T-helper 2 cell treated with Interferon-gamma antibody and Interleukin-4, amounts not matched to agents 5 μg/mL and 100 μg/mL, for 36 hours (primary cell): Measurements from ENCODE around the gene C11orf86.
"Not testable (repeated sequence)": the region's sequence is repeated elsewhere in the genome, so short reads cannot be mapped to it uniquely, and the experiment has no call there.

Experiments used
- DNase-seq: peaks from one replicate; pipeline ENCODE4 v3.0.0; 2021; ENCODE audit warnings: low spot score
- H3K27ac Mint-ChIP-seq: one replicate; pipeline ENCODE4 v1.8.0; 2021; ENCODE audit warnings: mild to moderate bottlenecking, mixed read lengths
- H3K27me3 Mint-ChIP-seq: one replicate; pipeline ENCODE4 v1.8.0; 2021; ENCODE audit warnings: low read depth, mixed read lengths
- H3K36me3 Mint-ChIP-seq: one replicate; pipeline ENCODE4 v1.8.0; 2021; ENCODE audit warnings: low read depth, mixed read lengths
- H3K4me1 Mint-ChIP-seq: one replicate; pipeline ENCODE4 v1.8.0; 2021; ENCODE audit warnings: low read depth, mixed read lengths
- H3K4me3 Mint-ChIP-seq: one replicate; pipeline ENCODE4 v1.8.0; 2022; ENCODE audit warnings: mild to moderate bottlenecking, moderate library complexity, mixed read lengths
- H3K9me3 Mint-ChIP-seq: one replicate; pipeline ENCODE4 v1.8.0; 2021; ENCODE audit warnings: mixed read lengths

Gene C11orf86

GRCh38 chr11:66988741-66989140 is 13.6 kb downstream of the C11orf86 start:
- not testable (repeated sequence) for H3K27ac Mint-ChIP-seq, H3K27me3 Mint-ChIP-seq

GRCh38 chr11:66989360-66989759 is 14.3 kb downstream of the C11orf86 start:
- H3K9me3 Mint-ChIP-seq, H3K27me3 Mint-ChIP-seq, H3K27ac Mint-ChIP-seq, H3K4me3 Mint-ChIP-seq, H3K36me3 Mint-ChIP-seq, H3K4me1 Mint-ChIP-seq, DNase-seq: not testable (repeated sequence)

More at GRCh38 chr11:66988741-66989140, 13.6 kb downstream of the C11orf86 start:
- H3K9me3 Mint-ChIP-seq, H3K36me3 Mint-ChIP-seq, DNase-seq, H3K4me3 Mint-ChIP-seq, H3K4me1 Mint-ChIP-seq: not testable (repeated sequence)

GRCh38 chr11:66992041-66992440 is 16.9 kb downstream of the C11orf86 start:
- Mint-ChIP-seq H3K36me3 (no peaks in the 10 kb centered on the region), H3K4me3 (no peak overlapping the region), H3K27ac (no peak overlapping the region), H3K27me3 (peaks cover 3% of the 10 kb centered on the region), H3K9me3 (no peaks in the 10 kb centered on the region), H3K4me1 (no peaks in the 10 kb centered on the region)
- DNase-seq: no peak

GRCh38 chr11:66996609-66997273 is 21.6 kb downstream of the C11orf86 start:
- H3K36me3 Mint-ChIP-seq: no peaks in the 10 kb centered on the region
- H3K4me3 Mint-ChIP-seq: no peak overlapping the region
- H3K9me3 Mint-ChIP-seq: no peaks in the 10 kb centered on the region
- H3K27me3 Mint-ChIP-seq: peaks cover 3% of the 10 kb centered on the region
- H3K4me1 Mint-ChIP-seq: no peaks in the 10 kb centered on the region
- H3K27ac Mint-ChIP-seq: no peak overlapping the region
- DNase-seq: no peak

- no peak overlapping the region for H3K4me3 Mint-ChIP-seq
- H3K27ac Mint-ChIP-seq: no peak overlapping the region
- no peaks in the 10 kb centered on the region for H3K4me1 Mint-ChIP-seq
- H3K27me3 Mint-ChIP-seq: no peaks in the 10 kb centered on the region
- DNase-seq: no peak
- no peaks in the 10 kb centered on the region for H3K36me3 Mint-ChIP-seq
- no peaks in the 10 kb centered on the region for H3K9me3 Mint-ChIP-seq
Measured at GRCh38 chr11:66999555-66999954, 24.5 kb downstream of the C11orf86 start.

- H3K4me3 Mint-ChIP-seq: no peak overlapping the region
- no peaks in the 10 kb centered on the region for H3K36me3 Mint-ChIP-seq
- no peaks in the 10 kb centered on the region for H3K27me3 Mint-ChIP-seq
- H3K27ac Mint-ChIP-seq: no peak overlapping the region
- no peak for DNase-seq
- no peaks in the 10 kb centered on the region for H3K9me3 Mint-ChIP-seq
- peaks cover 1% of the 10 kb centered on the region for H3K4me1 Mint-ChIP-seq
Measured at GRCh38 chr11:67001332-67001731, 26.2 kb downstream of the C11orf86 start.

- peaks cover 2% of the 10 kb centered on the region for H3K4me1 Mint-ChIP-seq
- H3K9me3 Mint-ChIP-seq: no peaks in the 10 kb centered on the region
- no peaks in the 10 kb centered on the region for H3K27me3 Mint-ChIP-seq
- H3K4me3 Mint-ChIP-seq: no peak overlapping the region
- H3K36me3 Mint-ChIP-seq: no peaks in the 10 kb centered on the region
- no peak for DNase-seq
- H3K27ac Mint-ChIP-seq: no peak overlapping the region
Measured at GRCh38 chr11:67002297-67002913, 27.3 kb downstream of the C11orf86 start.

GRCh38 chr11:67002921-67003411 is 27.9 kb downstream of the C11orf86 start:
- DNase-seq: no peak
- no peak overlapping the region for H3K27ac Mint-ChIP-seq
- no peaks in the 10 kb centered on the region for H3K9me3 Mint-ChIP-seq
- H3K36me3 Mint-ChIP-seq: no peaks in the 10 kb centered on the region
- H3K4me1 Mint-ChIP-seq: peaks cover 2% of the 10 kb centered on the region
- H3K4me3 Mint-ChIP-seq: no peak overlapping the region
- H3K27me3 Mint-ChIP-seq: no peaks in the 10 kb centered on the region

GRCh38 chr11:67005200-67005599 is 30.1 kb downstream of the C11orf86 start:
- H3K4me1 Mint-ChIP-seq, H3K36me3 Mint-ChIP-seq, H3K27ac Mint-ChIP-seq, H3K4me3 Mint-ChIP-seq, DNase-seq, H3K27me3 Mint-ChIP-seq, H3K9me3 Mint-ChIP-seq: not testable (repeated sequence)

GRCh38 chr11:67006029-67006884 is 31.2 kb downstream of the C11orf86 start:
- Mint-ChIP-seq H3K9me3 (no peaks in the 10 kb centered on the region), H3K4me1 (peaks cover 2% of the 10 kb centered on the region), H3K27me3 (no peaks in the 10 kb centered on the region), H3K27ac (no peak overlapping the region), H3K4me3 (no peak overlapping the region), H3K36me3 (no peaks in the 10 kb centered on the region)
- no peak for DNase-seq

- no peak for DNase-seq
- H3K9me3 Mint-ChIP-seq: no peaks in the 10 kb centered on the region
- H3K27me3 Mint-ChIP-seq: no peaks in the 10 kb centered on the region
- H3K4me3 Mint-ChIP-seq: no peak overlapping the region
- no peaks in the 10 kb centered on the region for H3K36me3 Mint-ChIP-seq
- peaks cover 2% of the 10 kb centered on the region for H3K4me1 Mint-ChIP-seq
- H3K27ac Mint-ChIP-seq: no peak overlapping the region
Measured at GRCh38 chr11:67007126-67007525, 32.0 kb downstream of the C11orf86 start.

- H3K36me3 Mint-ChIP-seq: no peaks in the 10 kb centered on the region
- H3K4me1 Mint-ChIP-seq: peaks cover 2% of the 10 kb centered on the region
- no peak overlapping the region for H3K27ac Mint-ChIP-seq
- no peaks in the 10 kb centered on the region for H3K9me3 Mint-ChIP-seq
- H3K4me3 Mint-ChIP-seq: no peak overlapping the region
- no peaks in the 10 kb centered on the region for H3K27me3 Mint-ChIP-seq
- no peak for DNase-seq
Measured at GRCh38 chr11:67010296-67010905, 35.3 kb downstream of the C11orf86 start.

GRCh38 chr11:67013511-67014045 is 38.5 kb downstream of the C11orf86 start:
- peaks cover under 1% of the 10 kb centered on the region for H3K27me3 Mint-ChIP-seq
- H3K4me3 Mint-ChIP-seq: no peak overlapping the region
- H3K4me1 Mint-ChIP-seq: no peaks in the 10 kb centered on the region
- H3K27ac Mint-ChIP-seq: no peak overlapping the region
- no peak for DNase-seq
- no peaks in the 10 kb centered on the region for H3K9me3 Mint-ChIP-seq
- no peaks in the 10 kb centered on the region for H3K36me3 Mint-ChIP-seq
